ENCODE data around the gene LRPAP1.

DNA sequence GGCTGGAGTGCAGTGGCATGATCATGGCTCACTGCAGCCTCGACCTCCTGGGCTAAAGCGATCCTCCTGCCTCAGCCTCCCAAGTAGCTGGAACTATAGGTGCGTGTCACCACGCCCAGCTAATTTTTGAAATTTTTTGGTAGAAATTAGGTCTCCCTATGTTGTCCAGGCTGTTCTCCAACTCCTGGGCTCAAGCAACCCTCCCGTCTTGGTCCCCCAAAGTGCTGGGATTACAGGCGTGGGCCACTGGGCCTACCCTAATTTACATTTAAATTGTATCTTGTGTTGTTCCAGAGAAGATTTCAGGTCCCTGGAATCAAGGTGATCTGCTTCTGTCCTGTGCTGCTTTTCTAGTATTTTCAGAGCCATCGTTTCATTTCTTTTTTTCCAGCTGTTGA, 1.2 kb upstream of the LRPAP1 start:
- TF ChIP-seq, protein P1, sequence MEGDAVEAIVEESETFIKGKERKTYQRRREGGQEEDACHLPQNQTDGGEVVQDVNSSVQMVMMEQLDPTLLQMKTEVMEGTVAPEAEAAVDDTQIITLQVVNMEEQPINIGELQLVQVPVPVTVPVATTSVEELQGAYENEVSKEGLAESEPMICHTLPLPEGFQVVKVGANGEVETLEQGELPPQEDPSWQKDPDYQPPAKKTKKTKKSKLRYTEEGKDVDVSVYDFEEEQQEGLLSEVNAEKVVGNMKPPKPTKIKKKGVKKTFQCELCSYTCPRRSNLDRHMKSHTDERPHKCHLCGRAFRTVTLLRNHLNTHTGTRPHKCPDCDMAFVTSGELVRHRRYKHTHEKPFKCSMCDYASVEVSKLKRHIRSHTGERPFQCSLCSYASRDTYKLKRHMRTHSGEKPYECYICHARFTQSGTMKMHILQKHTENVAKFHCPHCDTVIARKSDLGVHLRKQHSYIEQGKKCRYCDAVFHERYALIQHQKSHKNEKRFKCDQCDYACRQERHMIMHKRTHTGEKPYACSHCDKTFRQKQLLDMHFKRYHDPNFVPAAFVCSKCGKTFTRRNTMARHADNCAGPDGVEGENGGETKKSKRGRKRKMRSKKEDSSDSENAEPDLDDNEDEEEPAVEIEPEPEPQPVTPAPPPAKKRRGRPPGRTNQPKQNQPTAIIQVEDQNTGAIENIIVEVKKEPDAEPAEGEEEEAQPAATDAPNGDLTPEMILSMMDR (IDR thresholded peaks at IDR 0.05) = no peak
- TF ChIP-seq RAD21 (IDR thresholded peaks at IDR 0.05; ENCODE audit: low read length) = no peak
- no peak for TF ChIP-seq FOXM1 (IDR thresholded peaks at IDR 0.05; ENCODE audit: low read depth)
- TF ChIP-seq RFX5 (IDR thresholded peaks at IDR 0.05; ENCODE audit: low read length) = no peak
- TF ChIP-seq JUND (IDR thresholded peaks at IDR 0.05) = no peak
- no peak for TF ChIP-seq TEAD4 (IDR thresholded peaks at IDR 0.05; ENCODE audit: borderline replicate concordance, insufficient read depth)
- no peak for TF ChIP-seq TAF1 (IDR thresholded peaks at IDR 0.05; ENCODE audit: borderline replicate concordance, low read depth, low read length)
- TF ChIP-seq, protein P2, sequence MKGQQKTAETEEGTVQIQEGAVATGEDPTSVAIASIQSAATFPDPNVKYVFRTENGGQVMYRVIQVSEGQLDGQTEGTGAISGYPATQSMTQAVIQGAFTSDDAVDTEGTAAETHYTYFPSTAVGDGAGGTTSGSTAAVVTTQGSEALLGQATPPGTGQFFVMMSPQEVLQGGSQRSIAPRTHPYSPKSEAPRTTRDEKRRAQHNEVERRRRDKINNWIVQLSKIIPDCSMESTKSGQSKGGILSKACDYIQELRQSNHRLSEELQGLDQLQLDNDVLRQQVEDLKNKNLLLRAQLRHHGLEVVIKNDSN (IDR thresholded peaks at IDR 0.05; ENCODE audit: borderline replicate concordance, low read depth) = no peak
- TF ChIP-seq, protein P3, sequence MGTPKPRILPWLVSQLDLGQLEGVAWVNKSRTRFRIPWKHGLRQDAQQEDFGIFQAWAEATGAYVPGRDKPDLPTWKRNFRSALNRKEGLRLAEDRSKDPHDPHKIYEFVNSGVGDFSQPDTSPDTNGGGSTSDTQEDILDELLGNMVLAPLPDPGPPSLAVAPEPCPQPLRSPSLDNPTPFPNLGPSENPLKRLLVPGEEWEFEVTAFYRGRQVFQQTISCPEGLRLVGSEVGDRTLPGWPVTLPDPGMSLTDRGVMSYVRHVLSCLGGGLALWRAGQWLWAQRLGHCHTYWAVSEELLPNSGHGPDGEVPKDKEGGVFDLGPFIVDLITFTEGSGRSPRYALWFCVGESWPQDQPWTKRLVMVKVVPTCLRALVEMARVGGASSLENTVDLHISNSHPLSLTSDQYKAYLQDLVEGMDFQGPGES (IDR thresholded peaks at IDR 0.05; ENCODE audit: low read depth, low read length) = no peak
- TF ChIP-seq POLR2AphosphoS5 (IDR thresholded peaks at IDR 0.05; ENCODE audit: low read depth, low read length) = no peak
- TF ChIP-seq RCOR1 (IDR thresholded peaks at IDR 0.05; ENCODE audit: low read length) = no peak
- no peak for TF ChIP-seq ELF1 (IDR thresholded peaks at IDR 0.05)
- TF ChIP-seq, protein P4, sequence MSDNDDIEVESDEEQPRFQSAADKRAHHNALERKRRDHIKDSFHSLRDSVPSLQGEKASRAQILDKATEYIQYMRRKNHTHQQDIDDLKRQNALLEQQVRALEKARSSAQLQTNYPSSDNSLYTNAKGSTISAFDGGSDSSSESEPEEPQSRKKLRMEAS (IDR thresholded peaks at IDR 0.05; ENCODE audit: low read depth) = no peak
- TF ChIP-seq, protein P5, sequence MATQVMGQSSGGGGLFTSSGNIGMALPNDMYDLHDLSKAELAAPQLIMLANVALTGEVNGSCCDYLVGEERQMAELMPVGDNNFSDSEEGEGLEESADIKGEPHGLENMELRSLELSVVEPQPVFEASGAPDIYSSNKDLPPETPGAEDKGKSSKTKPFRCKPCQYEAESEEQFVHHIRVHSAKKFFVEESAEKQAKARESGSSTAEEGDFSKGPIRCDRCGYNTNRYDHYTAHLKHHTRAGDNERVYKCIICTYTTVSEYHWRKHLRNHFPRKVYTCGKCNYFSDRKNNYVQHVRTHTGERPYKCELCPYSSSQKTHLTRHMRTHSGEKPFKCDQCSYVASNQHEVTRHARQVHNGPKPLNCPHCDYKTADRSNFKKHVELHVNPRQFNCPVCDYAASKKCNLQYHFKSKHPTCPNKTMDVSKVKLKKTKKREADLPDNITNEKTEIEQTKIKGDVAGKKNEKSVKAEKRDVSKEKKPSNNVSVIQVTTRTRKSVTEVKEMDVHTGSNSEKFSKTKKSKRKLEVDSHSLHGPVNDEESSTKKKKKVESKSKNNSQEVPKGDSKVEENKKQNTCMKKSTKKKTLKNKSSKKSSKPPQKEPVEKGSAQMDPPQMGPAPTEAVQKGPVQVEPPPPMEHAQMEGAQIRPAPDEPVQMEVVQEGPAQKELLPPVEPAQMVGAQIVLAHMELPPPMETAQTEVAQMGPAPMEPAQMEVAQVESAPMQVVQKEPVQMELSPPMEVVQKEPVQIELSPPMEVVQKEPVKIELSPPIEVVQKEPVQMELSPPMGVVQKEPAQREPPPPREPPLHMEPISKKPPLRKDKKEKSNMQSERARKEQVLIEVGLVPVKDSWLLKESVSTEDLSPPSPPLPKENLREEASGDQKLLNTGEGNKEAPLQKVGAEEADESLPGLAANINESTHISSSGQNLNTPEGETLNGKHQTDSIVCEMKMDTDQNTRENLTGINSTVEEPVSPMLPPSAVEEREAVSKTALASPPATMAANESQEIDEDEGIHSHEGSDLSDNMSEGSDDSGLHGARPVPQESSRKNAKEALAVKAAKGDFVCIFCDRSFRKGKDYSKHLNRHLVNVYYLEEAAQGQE (IDR thresholded peaks at IDR 0.05; ENCODE audit: low read depth, low read length) = no peak

Measured in SK-N-SH (cell line).